ENCODE results near the gene CRISPLD2.
A peak's percentile ranks its signal among the peaks of the same experiment; 100 is the strongest.

The CRISPLD2 gene

GRCh38 chr16:84925092-84925772 is 105.4 kb downstream of the CRISPLD2 start:
- H2AFZ ChIP-seq (ENCODE audit: low read length): no peak overlapping the region
- no peak overlapping the region for H3K4me3 ChIP-seq (ENCODE audit: low read length in 2 of 2)
- H3K9ac ChIP-seq (ENCODE audit: low read depth, low read length, poor library complexity): no peak overlapping the region
- no peak for DNase-seq (ENCODE audit: low spot score)
- no peak overlapping the region for H3K4me2 ChIP-seq (ENCODE audit: insufficient read depth, low read length, poor library complexity, severe bottlenecking)
- H3K9me3 ChIP-seq (replicated peaks in 1 of 2; ENCODE audit: control insufficient read depth in 2 of 2, insufficient read depth in 1 of 2, low read depth in 1 of 2, low read length in 2 of 2): no peaks in the 10 kb centered on the region
- no CpG with 5 or more reads among the region's 11 CpGs for WGBS, 2 donors (ENCODE audit: extremely low coverage in 2 of 2, insufficient read length in 2 of 2, insufficient replicate concordance in 1 of 2)
- no peak overlapping the region for H3K23ac ChIP-seq (ENCODE audit: low read depth, low read length, poor library complexity)
- no peak overlapping the region for H4K8ac ChIP-seq (ENCODE audit: low read depth, low read length)
- H3K79me1 ChIP-seq (ENCODE audit: low read depth, low read length): no peaks in the 10 kb centered on the region
- H3K36me3 ChIP-seq (replicated peaks in 1 of 2; ENCODE audit: control insufficient read depth in 2 of 2, insufficient read depth in 2 of 2, low read length in 2 of 2): no peaks in the 10 kb centered on the region
- H3K4me1 ChIP-seq (ENCODE audit: control insufficient read depth in 2 of 2, insufficient read depth in 1 of 2, low read depth in 1 of 2, low read length in 2 of 2): peaks cover 4 to 12% of the 10 kb centered on the region in 2 donors
- no peak overlapping the region for H3K27ac ChIP-seq (replicated peaks; ENCODE audit: low read length)
- H2BK12ac ChIP-seq (ENCODE audit: low read length): no peak overlapping the region
- peak overlapping the region; percentile 66 for H2AK5ac ChIP-seq (ENCODE audit: low read depth, low read length)
- no peak overlapping the region for H3K4ac ChIP-seq (ENCODE audit: low read length)
- peak overlapping the region; percentile 22 for H4K91ac ChIP-seq (ENCODE audit: low read depth, low read length, poor library complexity)
- peak overlapping the region; percentile 88 for H2BK15ac ChIP-seq (ENCODE audit: low read length)
- H3K18ac ChIP-seq (ENCODE audit: low read length): peak overlapping the region; percentile 13
- H2BK120ac ChIP-seq (ENCODE audit: low read depth, low read length): no peak overlapping the region
- H3K27me3 ChIP-seq (ENCODE audit: control insufficient read depth in 3 of 3, insufficient read depth in 3 of 3, low read depth in 1 of 3, low read length in 3 of 3): no peaks in the 10 kb centered on the region
- peak overlapping the region; percentile 72 for H2BK5ac ChIP-seq (ENCODE audit: low read length)
- no peak overlapping the region for H3K14ac ChIP-seq (ENCODE audit: low read length)

- no peak for DNase-seq (ENCODE audit: low spot score)
- Histone ChIP-seq H3K36me3 (replicated peaks in 1 of 2; ENCODE audit: control insufficient read depth in 2 of 2, insufficient read depth in 2 of 2, low read length in 2 of 2) (no peaks in the 10 kb centered on the region), H3K27ac (replicated peaks; ENCODE audit: low read length) (no peak overlapping the region), H4K91ac (ENCODE audit: low read depth, low read length, poor library complexity) (peak overlapping the region; percentile 22), H3K27me3 (ENCODE audit: control insufficient read depth in 3 of 3, insufficient read depth in 3 of 3, low read depth in 1 of 3, low read length in 3 of 3) (no peaks in the 10 kb centered on the region), H3K4me2 (ENCODE audit: insufficient read depth, low read length, poor library complexity, severe bottlenecking) (no peak overlapping the region), H2BK120ac (ENCODE audit: low read depth, low read length) (no peak overlapping the region), H3K9me3 (replicated peaks in 1 of 2; ENCODE audit: control insufficient read depth in 2 of 2, insufficient read depth in 1 of 2, low read depth in 1 of 2, low read length in 2 of 2) (peaks cover 0 to 2% of the 10 kb centered on the region in 2 donors), H3K79me1 (ENCODE audit: low read depth, low read length) (peaks cover 3% of the 10 kb centered on the region), H3K4me1 (ENCODE audit: control insufficient read depth in 2 of 2, insufficient read depth in 1 of 2, low read depth in 1 of 2, low read length in 2 of 2) (peaks cover 4 to 12% of the 10 kb centered on the region in 2 donors), H3K9ac (ENCODE audit: low read depth, low read length, poor library complexity) (no peak overlapping the region), H2AK5ac (ENCODE audit: low read depth, low read length) (peak overlapping the region; percentile 60), H2AFZ (ENCODE audit: low read length) (no peak overlapping the region), H4K8ac (ENCODE audit: low read depth, low read length) (no peak overlapping the region), H2BK15ac (ENCODE audit: low read length) (no peak overlapping the region), H2BK12ac (ENCODE audit: low read length) (peak overlapping the region; percentile 46), H3K4ac (ENCODE audit: low read length) (no peak overlapping the region), H3K23ac (ENCODE audit: low read depth, low read length, poor library complexity) (no peak overlapping the region), H2BK5ac (ENCODE audit: low read length) (no peak overlapping the region), H3K18ac (ENCODE audit: low read length) (peak overlapping the region; percentile 69), H3K14ac (ENCODE audit: low read length) (no peak overlapping the region), H3K4me3 (ENCODE audit: low read length in 2 of 2) (no peak overlapping the region)
- WGBS, 2 donors (ENCODE audit: extremely low coverage in 2 of 2, insufficient read length in 2 of 2, insufficient replicate concordance in 1 of 2): no CpG with 5 or more reads among the region's 19 CpGs
These were observed 106.1 kb downstream of the CRISPLD2 start for GRCh38 chr16:84925773-84926372.

- Histone ChIP-seq H4K91ac (ENCODE audit: low read depth, low read length, poor library complexity) (no peak overlapping the region), H3K9me3 (replicated peaks in 1 of 2; ENCODE audit: control insufficient read depth in 2 of 2, insufficient read depth in 1 of 2, low read depth in 1 of 2, low read length in 2 of 2) (peaks cover 0 to 5% of the 10 kb centered on the region in 2 donors), H2BK12ac (ENCODE audit: low read length) (no peak overlapping the region), H3K79me1 (ENCODE audit: low read depth, low read length) (peaks cover 4% of the 10 kb centered on the region), H3K27ac (replicated peaks; ENCODE audit: low read length) (no peak overlapping the region), H2AK5ac (ENCODE audit: low read depth, low read length) (no peak overlapping the region), H2BK15ac (ENCODE audit: low read length) (no peak overlapping the region), H2BK120ac (ENCODE audit: low read depth, low read length) (no peak overlapping the region), H4K8ac (ENCODE audit: low read depth, low read length) (no peak overlapping the region), H2AFZ (ENCODE audit: low read length) (no peak overlapping the region), H3K36me3 (replicated peaks in 1 of 2; ENCODE audit: control insufficient read depth in 2 of 2, insufficient read depth in 2 of 2, low read length in 2 of 2) (no peaks in the 10 kb centered on the region), H3K27me3 (ENCODE audit: control insufficient read depth in 3 of 3, insufficient read depth in 3 of 3, low read depth in 1 of 3, low read length in 3 of 3) (no peaks in the 10 kb centered on the region), H3K14ac (ENCODE audit: low read length) (no peak overlapping the region), H2BK5ac (ENCODE audit: low read length) (no peak overlapping the region), H3K9ac (ENCODE audit: low read depth, low read length, poor library complexity) (no peak overlapping the region), H3K4me2 (ENCODE audit: insufficient read depth, low read length, poor library complexity, severe bottlenecking) (no peak overlapping the region), H3K18ac (ENCODE audit: low read length) (no peak overlapping the region), H3K4me1 (ENCODE audit: control insufficient read depth in 2 of 2, insufficient read depth in 1 of 2, low read depth in 1 of 2, low read length in 2 of 2) (peaks cover 4 to 12% of the 10 kb centered on the region in 2 donors), H3K23ac (ENCODE audit: low read depth, low read length, poor library complexity) (no peak overlapping the region), H3K4me3 (ENCODE audit: low read length in 2 of 2) (no peak overlapping the region), H3K4ac (ENCODE audit: low read length) (no peak overlapping the region)
- WGBS, 2 donors (ENCODE audit: extremely low coverage in 2 of 2, insufficient read length in 2 of 2, insufficient replicate concordance in 1 of 2): no CpG with 5 or more reads among the region's 7 CpGs
- DNase-seq (ENCODE audit: low spot score): no peak
These were observed 106.7 kb downstream of the CRISPLD2 start for GRCh38 chr16:84926462-84926861.
